Measurements from ENCODE around the gene CFDP1.

CFDP1 gene

DNA sequence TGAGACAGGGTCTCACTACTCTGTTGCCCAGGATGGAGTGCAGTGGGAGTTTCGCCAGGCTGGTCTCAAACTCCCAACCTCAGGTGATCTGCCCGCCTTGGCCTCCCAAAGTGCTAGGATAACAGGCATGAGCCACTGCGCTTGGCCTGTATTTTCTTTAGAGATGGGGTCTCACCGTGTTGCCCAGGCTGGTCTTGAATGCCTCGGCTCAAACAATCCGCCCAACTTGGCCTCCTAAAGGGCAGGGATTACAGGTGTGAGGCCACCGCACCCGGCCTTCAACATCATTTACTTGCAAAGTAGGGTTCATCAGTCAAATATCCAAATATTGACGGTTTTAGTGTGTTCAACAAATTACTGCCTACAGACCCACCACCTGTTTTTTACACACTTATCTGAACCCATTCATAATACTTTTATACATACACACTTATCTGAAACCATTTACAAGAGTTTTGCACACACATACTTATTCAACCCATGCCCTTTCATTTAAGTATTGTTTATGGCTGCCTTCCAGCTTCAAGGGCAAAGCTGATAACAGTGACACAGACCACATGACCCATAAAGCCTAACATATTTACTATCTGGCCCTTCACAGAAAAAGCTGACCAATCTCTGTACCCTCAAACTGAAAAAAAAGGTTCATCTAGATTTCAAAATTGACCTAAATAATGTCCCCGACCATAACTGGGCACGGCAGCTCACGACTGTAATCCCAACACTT is 19.3 kb upstream of the CFDP1 start:
- TF ChIP-seq FOXP2 (optimal IDR thresholded peaks at IDR 0.05; ENCODE audit: borderline replicate concordance, extremely low read depth, extremely low read length, insufficient read depth), result no peak
- TF ChIP-seq REST (IDR thresholded peaks at IDR 0.05; ENCODE audit: insufficient read depth in 1 of 2, low read depth in 2 of 2, low read length in 2 of 2), result no peak
- TF ChIP-seq TAF1 (IDR thresholded peaks at IDR 0.05; ENCODE audit: borderline replicate concordance, insufficient read depth, low read length), result no peak

GRCh38 chr16:75446416-75446815 is 13.1 kb upstream of the CFDP1 start:
- TF ChIP-seq SIN3A (IDR thresholded peaks at IDR 0.05; ENCODE audit: borderline replicate concordance, insufficient read depth, low read length), result no peak
- TF ChIP-seq POLR2AphosphoS5 (IDR thresholded peaks at IDR 0.05; ENCODE audit: low read depth, low read length), result no peak
- TF ChIP-seq REST (IDR thresholded peaks at IDR 0.05; ENCODE audit: insufficient read depth in 1 of 2, low read depth in 2 of 2, low read length in 2 of 2), result no peak
- no peak for TF ChIP-seq TAF1 (IDR thresholded peaks at IDR 0.05; ENCODE audit: borderline replicate concordance, insufficient read depth, low read length)
- no peak for TF ChIP-seq FOXP2 (optimal IDR thresholded peaks at IDR 0.05; ENCODE audit: borderline replicate concordance, extremely low read depth, extremely low read length, insufficient read depth)

DNA sequence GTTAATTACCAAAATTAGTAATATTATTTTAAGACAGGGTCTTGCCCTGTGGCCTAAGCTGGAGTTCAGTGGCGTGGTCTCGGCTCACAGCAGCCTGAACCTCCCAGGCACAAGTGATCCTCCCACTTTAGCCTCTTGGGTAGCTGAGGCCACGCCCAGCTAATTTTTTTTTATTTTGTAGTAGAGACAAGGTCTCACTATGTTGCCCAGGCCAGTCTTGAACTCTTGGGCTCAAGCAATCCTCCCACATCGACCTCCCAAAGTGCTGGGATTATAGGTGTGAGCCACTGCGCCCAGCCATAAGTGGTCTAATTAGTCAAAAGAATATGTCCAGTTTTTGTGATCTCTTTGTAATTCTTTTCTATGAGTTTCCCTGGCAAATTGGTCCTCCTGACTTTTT is 12.0 kb upstream of the CFDP1 start:
- TF ChIP-seq POLR2AphosphoS5 (IDR thresholded peaks at IDR 0.05; ENCODE audit: low read depth, low read length) (no peak), FOXP2 (optimal IDR thresholded peaks at IDR 0.05; ENCODE audit: borderline replicate concordance, extremely low read depth, extremely low read length, insufficient read depth) (no peak), TAF1 (IDR thresholded peaks at IDR 0.05; ENCODE audit: borderline replicate concordance, insufficient read depth, low read length) (no peak), REST (IDR thresholded peaks at IDR 0.05; ENCODE audit: insufficient read depth in 1 of 2, low read depth in 2 of 2, low read length in 2 of 2) (no peak), SIN3A (IDR thresholded peaks at IDR 0.05; ENCODE audit: borderline replicate concordance, insufficient read depth, low read length) (no peak)

- TF ChIP-seq TAF1 (IDR thresholded peaks at IDR 0.05; ENCODE audit: borderline replicate concordance, insufficient read depth, low read length) (no peak), REST (IDR thresholded peaks at IDR 0.05; ENCODE audit: insufficient read depth in 1 of 2, low read depth in 2 of 2, low read length in 2 of 2) (no peak), FOXP2 (optimal IDR thresholded peaks at IDR 0.05; ENCODE audit: borderline replicate concordance, extremely low read depth, extremely low read length, insufficient read depth) (no peak), POLR2AphosphoS5 (IDR thresholded peaks at IDR 0.05; ENCODE audit: low read depth, low read length) (no peak), SIN3A (IDR thresholded peaks at IDR 0.05; ENCODE audit: borderline replicate concordance, insufficient read depth, low read length) (no peak)
These were observed 10.0 kb upstream of the CFDP1 start for GRCh38 chr16:75443298-75443697.

Measured in PFSK-1 (cell line).